ENCODE results near the gene ZBTB7C. TPM values are rescaled to one million over a fixed set of nuclear protein-coding genes. Genes with fewer than 3 reads are reported as not detected.

ZBTB7C gene
- total and polyA plus RNA-seq, 9 of the 15 experiments (the other 6 are each of a cell fraction or from before 2014, with no cell fraction given): not detected

DNA sequence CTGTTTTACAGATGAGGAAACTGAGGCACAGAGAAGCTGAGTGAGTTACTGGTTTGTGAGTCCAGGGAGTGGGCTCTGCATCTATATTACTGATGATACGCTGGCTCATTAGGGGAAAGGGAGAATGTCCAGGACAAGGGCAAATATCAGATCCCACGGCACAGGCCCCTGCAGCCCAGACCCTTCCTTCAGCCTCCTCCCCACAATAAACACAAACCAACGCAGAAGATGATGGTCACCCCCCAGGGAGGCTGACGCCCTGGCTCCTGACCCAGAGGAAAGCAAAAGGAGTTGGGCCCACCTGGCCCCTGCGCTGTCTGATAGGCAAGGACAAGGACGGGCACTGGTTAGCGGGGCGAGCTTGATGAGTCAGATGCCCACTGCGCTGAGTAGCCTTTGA is 47.7 kb upstream of the ZBTB7C start (continued):
- TF ChIP-seq, protein P1, sequence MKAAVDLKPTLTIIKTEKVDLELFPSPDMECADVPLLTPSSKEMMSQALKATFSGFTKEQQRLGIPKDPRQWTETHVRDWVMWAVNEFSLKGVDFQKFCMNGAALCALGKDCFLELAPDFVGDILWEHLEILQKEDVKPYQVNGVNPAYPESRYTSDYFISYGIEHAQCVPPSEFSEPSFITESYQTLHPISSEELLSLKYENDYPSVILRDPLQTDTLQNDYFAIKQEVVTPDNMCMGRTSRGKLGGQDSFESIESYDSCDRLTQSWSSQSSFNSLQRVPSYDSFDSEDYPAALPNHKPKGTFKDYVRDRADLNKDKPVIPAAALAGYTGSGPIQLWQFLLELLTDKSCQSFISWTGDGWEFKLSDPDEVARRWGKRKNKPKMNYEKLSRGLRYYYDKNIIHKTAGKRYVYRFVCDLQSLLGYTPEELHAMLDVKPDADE (conservative IDR thresholded peaks at IDR 0.05; ENCODE audit: control insufficient read depth, low read depth, low read length): no peak
- TF ChIP-seq, protein P2, sequence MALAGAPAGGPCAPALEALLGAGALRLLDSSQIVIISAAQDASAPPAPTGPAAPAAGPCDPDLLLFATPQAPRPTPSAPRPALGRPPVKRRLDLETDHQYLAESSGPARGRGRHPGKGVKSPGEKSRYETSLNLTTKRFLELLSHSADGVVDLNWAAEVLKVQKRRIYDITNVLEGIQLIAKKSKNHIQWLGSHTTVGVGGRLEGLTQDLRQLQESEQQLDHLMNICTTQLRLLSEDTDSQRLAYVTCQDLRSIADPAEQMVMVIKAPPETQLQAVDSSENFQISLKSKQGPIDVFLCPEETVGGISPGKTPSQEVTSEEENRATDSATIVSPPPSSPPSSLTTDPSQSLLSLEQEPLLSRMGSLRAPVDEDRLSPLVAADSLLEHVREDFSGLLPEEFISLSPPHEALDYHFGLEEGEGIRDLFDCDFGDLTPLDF (CRISPR knock-in tag; IDR thresholded peaks at IDR 0.05): no peak
- no peak for TF ChIP-seq ZNF174 (CRISPR knock-in tag; IDR thresholded peaks at IDR 0.05)
- TF ChIP-seq ZNF24 (IDR thresholded peaks at IDR 0.05): no peak
- TF ChIP-seq ZNF445 (CRISPR knock-in tag; IDR thresholded peaks at IDR 0.05; ENCODE audit: low read depth): no peak
- TF ChIP-seq CAMTA2 (CRISPR knock-in tag; conservative IDR thresholded peaks at IDR 0.05): no peak
- TF ChIP-seq ZNF57 (CRISPR knock-in tag; IDR thresholded peaks at IDR 0.05): no peak
- TF ChIP-seq SMARCC2 (IDR thresholded peaks at IDR 0.05; ENCODE audit: low read depth): no peak
- no peak for TF ChIP-seq HDAC6 (IDR thresholded peaks at IDR 0.05; ENCODE audit: low read depth, low read length)
- no peak for TF ChIP-seq BHLHE40 (IDR thresholded peaks at IDR 0.05; ENCODE audit: low read length)
- TF ChIP-seq, protein P3, sequence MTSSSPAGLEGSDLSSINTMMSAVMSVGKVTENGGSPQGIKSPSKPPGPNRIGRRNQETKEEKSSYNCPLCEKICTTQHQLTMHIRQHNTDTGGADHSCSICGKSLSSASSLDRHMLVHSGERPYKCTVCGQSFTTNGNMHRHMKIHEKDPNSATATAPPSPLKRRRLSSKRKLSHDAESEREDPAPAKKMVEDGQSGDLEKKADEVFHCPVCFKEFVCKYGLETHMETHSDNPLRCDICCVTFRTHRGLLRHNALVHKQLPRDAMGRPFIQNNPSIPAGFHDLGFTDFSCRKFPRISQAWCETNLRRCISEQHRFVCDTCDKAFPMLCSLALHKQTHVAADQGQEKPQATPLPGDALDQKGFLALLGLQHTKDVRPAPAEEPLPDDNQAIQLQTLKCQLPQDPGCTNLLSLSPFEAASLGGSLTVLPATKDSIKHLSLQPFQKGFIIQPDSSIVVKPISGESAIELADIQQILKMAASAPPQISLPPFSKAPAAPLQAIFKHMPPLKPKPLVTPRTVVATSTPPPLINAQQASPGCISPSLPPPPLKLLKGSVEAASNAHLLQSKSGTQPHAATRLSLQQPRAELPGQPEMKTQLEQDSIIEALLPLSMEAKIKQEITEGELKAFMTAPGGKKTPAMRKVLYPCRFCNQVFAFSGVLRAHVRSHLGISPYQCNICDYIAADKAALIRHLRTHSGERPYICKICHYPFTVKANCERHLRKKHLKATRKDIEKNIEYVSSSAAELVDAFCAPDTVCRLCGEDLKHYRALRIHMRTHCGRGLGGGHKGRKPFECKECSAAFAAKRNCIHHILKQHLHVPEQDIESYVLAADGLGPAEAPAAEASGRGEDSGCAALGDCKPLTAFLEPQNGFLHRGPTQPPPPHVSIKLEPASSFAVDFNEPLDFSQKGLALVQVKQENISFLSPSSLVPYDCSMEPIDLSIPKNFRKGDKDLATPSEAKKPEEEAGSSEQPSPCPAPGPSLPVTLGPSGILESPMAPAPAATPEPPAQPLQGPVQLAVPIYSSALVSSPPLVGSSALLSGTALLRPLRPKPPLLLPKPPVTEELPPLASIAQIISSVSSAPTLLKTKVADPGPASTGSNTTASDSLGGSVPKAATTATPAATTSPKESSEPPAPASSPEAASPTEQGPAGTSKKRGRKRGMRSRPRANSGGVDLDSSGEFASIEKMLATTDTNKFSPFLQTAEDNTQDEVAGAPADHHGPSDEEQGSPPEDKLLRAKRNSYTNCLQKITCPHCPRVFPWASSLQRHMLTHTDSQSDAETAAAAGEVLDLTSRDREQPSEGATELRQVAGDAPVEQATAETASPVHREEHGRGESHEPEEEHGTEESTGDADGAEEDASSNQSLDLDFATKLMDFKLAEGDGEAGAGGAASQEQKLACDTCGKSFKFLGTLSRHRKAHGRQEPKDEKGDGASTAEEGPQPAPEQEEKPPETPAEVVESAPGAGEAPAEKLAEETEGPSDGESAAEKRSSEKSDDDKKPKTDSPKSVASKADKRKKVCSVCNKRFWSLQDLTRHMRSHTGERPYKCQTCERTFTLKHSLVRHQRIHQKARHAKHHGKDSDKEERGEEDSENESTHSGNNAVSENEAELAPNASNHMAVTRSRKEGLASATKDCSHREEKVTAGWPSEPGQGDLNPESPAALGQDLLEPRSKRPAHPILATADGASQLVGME (CRISPR knock-in tag; IDR thresholded peaks at IDR 0.05): no peak
- TF ChIP-seq RBM22 (IDR thresholded peaks at IDR 0.05; ENCODE audit: low read depth, low read length, poor library complexity, severe bottlenecking): no peak

Measured in K562 (cell line).